Suprapubic skin (tissue), 3 donors: ENCODE measurements around the gene BTBD18.
A peak's percentile ranks its signal among the peaks of the same experiment; 100 is the strongest.

Experiments
- EP300 ChIP-seq: sonication (generic); formaldehyde crosslinking; IDR thresholded peaks from one replicate; pipeline ENCODE4 v1.6.1; 2017; ENCODE audit warnings: antibody characterized with exemption
- POLR2A ChIP-seq, 2 donors: fragments of 450-650 bp; IDR thresholded peaks; one replicate each; pipeline ENCODE4 v1.6.1; 2017; ENCODE audit warnings: antibody characterized with exemption in 2 of 2, mild to moderate bottlenecking in 2 of 2, moderate library complexity in 2 of 2
- TF ChIP-seq, protein P1 (sequence below), 2 donors: fragments of 200-600 bp in 1 of 2; fragments of 450-650 bp in 1 of 2; sonication (generic) in 1 of 2; IDR thresholded peaks; one replicate each; pipeline ENCODE4 v1.5.1; 2016 to 2019; ENCODE audit warnings: antibody characterized with exemption in 2 of 2, mild to moderate bottlenecking in 1 of 2, moderate library complexity in 1 of 2

DNA sequence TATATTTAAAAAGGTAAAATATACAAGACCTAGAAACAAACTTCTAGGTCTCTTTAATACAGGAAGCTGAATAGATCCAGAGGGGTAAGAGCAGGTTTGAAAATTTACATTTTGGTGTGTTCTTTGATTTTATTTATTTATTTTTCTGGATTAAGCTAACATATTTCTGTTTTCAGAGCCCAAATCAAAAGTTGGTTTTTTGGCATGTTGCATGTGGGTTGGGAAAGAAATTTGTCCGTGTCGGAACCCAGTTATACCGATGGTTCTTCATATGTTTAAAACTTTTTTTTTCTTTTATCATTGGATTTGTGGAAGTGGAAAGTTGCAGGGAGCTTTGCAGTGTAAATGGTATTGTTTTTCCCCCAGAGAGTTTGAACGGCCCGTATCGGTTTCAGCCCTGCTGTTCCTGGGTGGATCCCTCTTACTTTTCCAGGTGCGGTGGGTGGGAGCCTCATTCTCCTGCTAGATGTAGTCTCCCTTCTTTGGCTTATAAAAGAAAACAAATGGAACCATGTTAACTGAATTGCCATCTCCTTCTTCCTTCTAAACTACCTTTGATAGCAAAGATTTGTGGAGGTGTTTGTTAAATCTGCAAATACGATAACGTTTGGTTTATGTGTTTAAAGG, 10.7 kb upstream of the BTBD18 start:
- TF ChIP-seq, protein P1, sequence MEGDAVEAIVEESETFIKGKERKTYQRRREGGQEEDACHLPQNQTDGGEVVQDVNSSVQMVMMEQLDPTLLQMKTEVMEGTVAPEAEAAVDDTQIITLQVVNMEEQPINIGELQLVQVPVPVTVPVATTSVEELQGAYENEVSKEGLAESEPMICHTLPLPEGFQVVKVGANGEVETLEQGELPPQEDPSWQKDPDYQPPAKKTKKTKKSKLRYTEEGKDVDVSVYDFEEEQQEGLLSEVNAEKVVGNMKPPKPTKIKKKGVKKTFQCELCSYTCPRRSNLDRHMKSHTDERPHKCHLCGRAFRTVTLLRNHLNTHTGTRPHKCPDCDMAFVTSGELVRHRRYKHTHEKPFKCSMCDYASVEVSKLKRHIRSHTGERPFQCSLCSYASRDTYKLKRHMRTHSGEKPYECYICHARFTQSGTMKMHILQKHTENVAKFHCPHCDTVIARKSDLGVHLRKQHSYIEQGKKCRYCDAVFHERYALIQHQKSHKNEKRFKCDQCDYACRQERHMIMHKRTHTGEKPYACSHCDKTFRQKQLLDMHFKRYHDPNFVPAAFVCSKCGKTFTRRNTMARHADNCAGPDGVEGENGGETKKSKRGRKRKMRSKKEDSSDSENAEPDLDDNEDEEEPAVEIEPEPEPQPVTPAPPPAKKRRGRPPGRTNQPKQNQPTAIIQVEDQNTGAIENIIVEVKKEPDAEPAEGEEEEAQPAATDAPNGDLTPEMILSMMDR (IDR thresholded peaks at IDR 0.05), result no peak
- TF ChIP-seq POLR2A (IDR thresholded peaks at IDR 0.05) (peak in 1 of 2 donors; percentile 20), EP300 (no peak)
